HS-27A (cell line): ENCODE measurements around the gene GYS1.
"Not testable (repeated sequence)": the region's sequence is repeated elsewhere in the genome, so short reads cannot be mapped to it uniquely, and the experiment has no call there.

ENCODE experiments used
- DNase-seq: peaks from one replicate; pipeline ENCODE4 v3.0.0-alpha.2; 2012; ENCODE audit warnings: low read depth, missing footprints

GYS1 gene

GRCh38 chr19:48938256-48938655, 54.9 kb downstream of the GYS1 start:
- DNase-seq, result no peak

GRCh38 chr19:48935864-48936263, 57.2 kb downstream of the GYS1 start:
- no peak for DNase-seq

GRCh38 chr19:48934837-48935236, 58.3 kb downstream of the GYS1 start:
- DNase-seq, result no peak

- no peak for DNase-seq
These were observed 59.7 kb downstream of the GYS1 start, which contains the start of gene DHDH for GRCh38 chr19:48933382-48933932. Gene DHDH (plus strand): TSS chr19:48933699. CDS start chr19:48933722, 23 bp downstream.

- no peak for DNase-seq
These were observed 64.7 kb downstream of the GYS1 start for GRCh38 chr19:48928164-48929025.

GRCh38 chr19:48927692-48928091, 65.4 kb downstream of the GYS1 start:
- DNase-seq, result not testable (repeated sequence)

- peak; percentile 66 for DNase-seq
These were observed 66.2 kb downstream of the GYS1 start for GRCh38 chr19:48926909-48927308.

- DNase-seq, result not testable (repeated sequence)
These were observed 67.2 kb downstream of the GYS1 start for GRCh38 chr19:48925890-48926289.

DNA sequence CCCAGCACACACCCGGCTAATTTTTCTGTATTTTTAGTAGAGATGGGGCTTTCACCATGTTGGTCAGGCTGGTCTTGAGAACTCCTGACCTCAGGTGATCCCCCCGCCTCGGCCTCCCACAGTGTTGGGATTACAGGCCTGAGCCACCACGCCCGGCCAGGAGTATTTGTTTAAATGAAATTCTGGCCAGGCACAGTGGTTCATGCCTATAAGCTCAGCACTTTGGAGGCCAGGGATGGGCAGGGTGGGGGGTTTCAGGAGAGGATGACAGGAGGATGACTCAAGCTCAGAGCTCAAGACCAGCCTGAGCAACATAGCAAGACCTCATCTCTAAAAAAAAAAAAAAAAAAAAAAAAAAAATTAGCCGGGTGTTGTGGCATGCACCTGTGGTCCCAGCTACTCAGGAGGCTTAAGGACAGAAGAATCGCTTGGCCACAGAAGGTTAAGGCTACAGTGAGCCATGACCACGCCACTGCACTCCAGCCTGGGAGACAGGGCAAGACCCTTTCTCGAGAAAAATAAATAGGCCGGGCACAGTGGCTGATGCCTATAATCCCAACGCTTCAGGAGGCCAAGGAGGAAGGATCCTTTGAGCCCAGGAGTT, 67.8 kb downstream of the GYS1 start:
- peak; percentile 51 for DNase-seq

DNA sequence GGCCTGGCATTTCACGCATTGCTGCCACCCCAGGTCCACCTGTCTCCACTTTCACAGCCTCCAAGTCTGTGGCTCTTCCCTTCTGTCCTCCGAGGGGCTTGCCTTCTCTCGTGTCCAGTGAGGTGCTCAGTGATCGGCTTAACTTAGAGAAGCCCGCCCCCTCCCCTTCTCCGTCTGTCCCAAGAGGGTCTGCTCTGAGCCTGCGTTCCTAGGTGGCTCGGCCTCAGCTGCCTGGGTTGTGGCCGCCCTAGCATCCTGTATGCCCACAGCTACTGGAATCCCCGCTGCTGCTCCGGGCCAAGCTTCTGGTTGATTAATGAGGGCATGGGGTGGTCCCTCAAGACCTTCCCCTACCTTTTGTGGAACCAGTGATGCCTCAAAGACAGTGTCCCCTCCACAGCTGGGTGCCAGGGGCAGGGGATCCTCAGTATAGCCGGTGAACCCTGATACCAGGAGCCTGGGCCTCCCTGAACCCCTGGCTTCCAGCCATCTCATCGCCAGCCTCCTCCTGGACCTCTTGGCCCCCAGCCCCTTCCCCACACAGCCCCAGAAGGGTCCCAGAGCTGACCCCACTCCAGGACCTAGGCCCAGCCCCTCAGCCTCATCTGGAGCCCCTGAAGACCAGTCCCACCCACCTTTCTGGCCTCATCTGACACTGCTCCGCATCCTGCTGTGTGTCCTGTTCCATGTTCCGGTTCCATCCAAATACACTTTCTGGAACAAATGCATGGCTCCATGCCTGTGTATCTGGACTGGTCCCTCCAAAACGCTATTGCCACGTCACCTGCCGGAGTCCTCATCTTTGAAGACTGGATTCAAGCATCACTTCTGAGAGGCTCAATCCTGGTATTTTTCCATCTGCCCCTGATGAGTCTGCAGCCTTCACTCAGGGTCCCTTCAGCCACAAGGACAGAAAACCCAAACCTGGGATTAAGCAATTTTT, 70.3 kb downstream of the GYS1 start:
- no peak for DNase-seq

DNA sequence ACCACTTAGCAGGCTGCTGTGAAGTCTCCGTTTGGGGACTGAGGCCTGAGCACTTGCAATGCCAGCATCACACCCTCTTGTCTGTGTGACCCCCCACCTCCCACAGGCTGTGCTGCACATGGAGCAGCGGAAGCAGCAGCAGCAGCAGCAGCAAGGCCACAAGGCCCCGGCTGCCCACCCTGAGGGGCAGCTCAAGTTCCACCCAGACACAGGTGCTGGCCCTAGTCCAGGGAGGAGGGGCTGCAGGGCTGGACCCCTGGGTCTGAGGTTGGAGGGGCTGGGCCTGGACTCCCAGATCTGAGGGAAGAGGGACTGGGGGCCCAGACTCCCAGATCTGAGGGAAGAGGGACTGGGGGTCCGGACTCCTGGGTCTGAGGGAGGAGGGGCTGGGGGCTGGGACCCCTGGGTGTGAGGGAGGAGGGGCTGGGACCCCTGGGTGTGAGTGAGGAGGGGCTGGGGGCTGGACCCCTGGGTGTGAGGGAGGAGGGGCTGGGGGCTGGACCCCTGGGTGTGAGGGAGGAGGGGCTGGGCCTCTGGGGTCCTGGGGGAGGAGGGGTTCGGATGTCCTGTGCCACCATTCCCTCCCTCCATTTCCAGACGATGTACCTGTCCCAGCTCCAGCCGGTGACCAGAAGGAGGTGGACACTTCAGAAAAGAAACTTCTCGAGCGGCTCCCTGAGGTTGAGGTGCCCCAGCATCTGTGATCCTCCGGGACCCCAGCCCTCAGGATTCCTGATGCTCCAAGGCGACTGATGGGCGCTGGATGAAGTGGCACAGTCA, 71.2 kb downstream of the GYS1 start:
- no peak for DNase-seq

DNA sequence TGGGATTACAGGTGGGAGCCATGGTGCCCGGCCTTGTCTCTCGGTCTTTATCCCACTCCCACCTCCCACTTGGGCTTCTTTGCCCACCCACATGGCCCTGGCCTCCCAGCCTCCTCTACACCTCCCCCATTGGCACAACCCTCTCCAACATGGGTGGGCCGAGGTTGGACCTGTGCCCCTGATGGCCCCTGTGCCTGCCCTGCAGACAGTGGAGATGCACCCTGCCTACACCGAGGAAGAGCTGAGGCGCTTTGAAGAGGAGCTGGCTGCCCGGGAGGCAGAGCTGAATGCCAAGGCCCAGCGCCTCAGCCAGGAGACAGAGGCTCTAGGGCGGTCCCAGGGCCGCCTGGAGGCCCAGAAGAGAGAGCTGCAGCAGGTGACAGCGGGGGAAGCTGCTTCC, 72.2 kb downstream of the GYS1 start:
- no peak for DNase-seq

GRCh38 chr19:48919271-48919670, 73.8 kb downstream of the GYS1 start:
- DNase-seq, result not testable (repeated sequence)

DNA sequence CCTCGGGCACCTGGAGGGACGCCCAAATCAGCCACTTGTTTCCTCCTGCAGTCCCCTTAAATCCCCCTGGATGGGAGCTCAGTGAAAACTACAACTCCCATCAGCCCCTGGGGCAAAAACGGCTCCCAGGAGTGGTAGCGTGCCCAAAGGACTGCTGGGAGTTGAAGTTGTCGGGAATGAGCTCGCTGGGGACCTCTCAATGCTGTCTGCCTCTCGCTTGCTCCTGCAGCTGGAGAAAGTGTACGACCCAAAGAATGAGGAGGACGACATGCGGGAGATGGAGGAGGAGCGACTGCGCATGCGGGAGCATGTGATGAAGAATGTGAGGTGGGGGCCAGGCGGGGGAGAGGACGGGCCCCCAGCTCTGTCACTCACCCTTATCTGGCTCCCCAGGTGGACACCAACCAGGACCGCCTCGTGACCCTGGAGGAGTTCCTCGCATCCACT, 74.3 kb downstream of the GYS1 start:
- no peak for DNase-seq
